Breast epithelium (tissue), 4 donors: ENCODE measurements around the gene AKAP8L. TPM values are rescaled to one million over a fixed set of nuclear protein-coding genes. Genes with fewer than 3 reads are reported as not detected.

Experiments used
- DNase-seq, 2 donors: peaks; one replicate each; pipeline ENCODE4 v3.0.0-alpha.2; 2019; ENCODE audit warnings: low spot score in 2 of 2
- H3K27ac ChIP-seq, 2 donors: fragments of 200-600 bp; sonication (generic) in 1 of 2; one replicate each; pipeline ENCODE4 v1.5.1; 2016 to 2019; ENCODE audit warnings: mild to moderate bottlenecking in 1 of 2
- H3K27me3 ChIP-seq, 2 donors: fragments of 200-600 bp; sonication (generic) in 1 of 2; one replicate each; pipeline versions ENCODE4 v1.5.1 to v1.6.0; 2017 to 2019; ENCODE audit warnings: control low read depth in 1 of 2, mild to moderate bottlenecking in 1 of 2
- H3K36me3 ChIP-seq: fragments of 200-600 bp; one replicate; pipeline ENCODE4 v1.5.1; 2019
- H3K4me1 ChIP-seq, 2 donors: fragments of 200-600 bp; sonication (generic); one replicate each; pipeline ENCODE4 v1.5.1; 2016 to 2019; ENCODE audit warnings: control low read depth in 1 of 2
- H3K4me3 ChIP-seq, 3 donors: fragments of 200-600 bp; sonication (generic); 1 replicate in 2 of 3; 2 replicates in 1 of 3; pipeline ENCODE4 v1.5.1; 2016 to 2019; ENCODE audit warnings: mild to moderate bottlenecking in 3 of 3, moderate library complexity in 2 of 3
- H3K9me3 ChIP-seq, 2 donors: fragments of 200-600 bp; sonication (generic) in 1 of 2; one replicate each; pipeline ENCODE4 v1.5.1; 2016 to 2019; ENCODE audit warnings: control low read depth in 1 of 2
- CTCF ChIP-seq, 3 donors: fragments of 450-650 bp; IDR thresholded peaks; one replicate each; pipeline ENCODE4 v1.5.1; 2016 to 2017; ENCODE audit warnings: antibody characterized with exemption in 3 of 3, mild to moderate bottlenecking in 3 of 3, moderate library complexity in 3 of 3
- POLR2A ChIP-seq: fragments of 450-650 bp; IDR thresholded peaks from one replicate; pipeline ENCODE4 v1.6.1; 2016; ENCODE audit warnings: antibody characterized with exemption, mild to moderate bottlenecking, moderate library complexity
- POLR2AphosphoS5 ChIP-seq, 3 donors: sonication (generic); formaldehyde crosslinking; IDR thresholded peaks; one replicate each; pipeline ENCODE4 v1.6.1; 2017; ENCODE audit warnings: antibody characterized with exemption in 3 of 3
- intact Hi-C: fragments of 100-400 bp; cut with DNase I; formaldehyde crosslinking; loops from one replicate; pipeline ENCODE4 v1.15.1; 2023; ENCODE audit warnings: low total_unique reads
- total RNA-seq, 3 donors: library from RNA; depleted of rRNA; stranded (reverse); fragments of >200 nt; gene quantifications; one replicate each; pipeline ENCODE4 v1.1.0, GENCODE V29; 2016

AKAP8L gene
- total RNA-seq, 3 donors from 2014 or later = 77.6 to 141 (median 122) TPM

- DNase-seq = no peak
- Histone ChIP-seq H3K4me1 (peaks cover 9 to 15% of the 10 kb centered on the region in 2 donors), H3K27me3 (no peaks in the 10 kb centered on the region), H3K4me3 (no peak overlapping the region), H3K27ac (no peak overlapping the region), H3K9me3 (no peaks in the 10 kb centered on the region), H3K36me3 (peaks cover 15% of the 10 kb centered on the region)
- intact Hi-C loops = no loop called here
- TF ChIP-seq CTCF (IDR thresholded peaks at IDR 0.05) (no peak), POLR2A (no peak), POLR2AphosphoS5 (IDR thresholded peaks at IDR 0.05) (no peak)
Measured at GRCh38 chr19:15427350-15427700, 8.5 kb upstream of the AKAP8L start.

- TF ChIP-seq POLR2A = no peak
- TF ChIP-seq POLR2AphosphoS5 (IDR thresholded peaks at IDR 0.05) = no peak
- no peak for TF ChIP-seq CTCF (IDR thresholded peaks at IDR 0.05)
- no peak overlapping the region for H3K4me3 ChIP-seq
- no peak for DNase-seq
- H3K27me3 ChIP-seq = no peaks in the 10 kb centered on the region
- H3K27ac ChIP-seq = no peak overlapping the region
- peaks cover 9 to 15% of the 10 kb centered on the region in 2 donors for H3K4me1 ChIP-seq
- intact Hi-C loops = no loop called here
- H3K36me3 ChIP-seq = peaks cover 15% of the 10 kb centered on the region
- no peaks in the 10 kb centered on the region for H3K9me3 ChIP-seq
Measured at GRCh38 chr19:15426485-15427349, 7.9 kb upstream of the AKAP8L start.

DNA sequence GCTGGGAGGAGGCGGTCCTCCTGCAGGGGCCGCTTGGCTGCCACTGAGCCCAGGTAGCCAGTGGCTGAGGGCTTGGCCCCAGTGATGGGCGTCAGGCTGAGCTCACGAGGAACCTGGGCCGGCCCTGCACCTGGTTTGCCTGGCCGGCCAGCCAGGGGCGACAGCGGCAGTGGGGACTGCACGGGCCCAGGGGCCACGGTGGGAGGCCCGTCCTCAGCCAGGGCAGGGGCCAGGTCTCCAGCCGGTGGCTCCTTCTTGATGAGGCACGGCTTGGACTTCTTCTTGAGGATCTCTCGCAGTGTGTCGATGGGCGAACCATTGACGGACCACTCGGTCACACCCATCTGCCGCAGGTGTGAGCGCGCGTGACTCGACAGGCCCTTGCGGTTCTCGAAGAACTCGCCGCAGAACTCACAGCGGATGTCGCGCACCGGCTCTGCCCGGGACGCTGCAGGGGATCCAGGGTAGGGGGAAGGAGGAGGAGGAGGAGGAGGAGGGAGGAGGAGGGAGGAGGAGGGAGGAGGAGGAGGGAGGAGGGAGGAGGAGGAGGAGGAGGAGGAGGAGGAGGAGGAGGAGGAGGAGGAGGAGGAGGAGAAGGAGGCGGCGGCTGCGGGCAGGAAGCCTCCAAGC is 6.6 kb upstream of the AKAP8L start:
- DNase-seq = no peak
- Histone ChIP-seq H3K4me3 (no peak overlapping the region), H3K9me3 (no peaks in the 10 kb centered on the region), H3K27ac (no peak overlapping the region), H3K27me3 (no peaks in the 10 kb centered on the region), H3K36me3 (peaks cover 15% of the 10 kb centered on the region), H3K4me1 (peaks cover 0 to 2% of the 10 kb centered on the region in 2 donors)
- no peak for TF ChIP-seq POLR2AphosphoS5 (IDR thresholded peaks at IDR 0.05)
- TF ChIP-seq POLR2A = no peak
- no peak for TF ChIP-seq CTCF (IDR thresholded peaks at IDR 0.05)
- intact Hi-C loops = no loop called here

GRCh38 chr19:15424692-15425272 is 6.0 kb upstream of the AKAP8L start:
- H3K27me3 ChIP-seq = no peaks in the 10 kb centered on the region
- H3K9me3 ChIP-seq = no peaks in the 10 kb centered on the region
- H3K4me1 ChIP-seq = no peaks in the 10 kb centered on the region
- TF ChIP-seq POLR2A (no peak), CTCF (IDR thresholded peaks at IDR 0.05) (no peak), POLR2AphosphoS5 (IDR thresholded peaks at IDR 0.05) (no peak)
- H3K4me3 ChIP-seq = no peak overlapping the region
- H3K36me3 ChIP-seq = peaks cover 15% of the 10 kb centered on the region
- intact Hi-C loops = no loop called here
- no peak overlapping the region for H3K27ac ChIP-seq
- no peak for DNase-seq

DNA sequence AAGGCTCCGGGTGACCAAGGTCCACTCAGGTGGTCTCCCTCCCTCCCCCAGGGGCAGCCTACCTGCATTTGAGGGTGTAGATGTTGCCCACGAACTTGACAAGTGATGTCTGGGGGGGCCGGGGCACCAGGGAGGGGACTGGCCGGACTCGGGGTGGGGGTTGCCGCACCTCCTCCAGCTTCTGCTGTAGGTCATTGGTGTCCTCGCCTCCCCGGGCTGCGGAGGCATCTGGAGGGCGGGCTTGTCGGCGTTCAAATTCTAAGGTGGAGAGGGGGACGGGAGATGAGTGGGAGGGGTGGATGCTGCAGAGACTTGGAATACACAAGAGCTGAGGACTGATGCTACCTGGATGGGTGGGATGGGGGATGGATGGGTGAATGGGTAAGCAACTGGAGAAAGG is 5.3 kb upstream of the AKAP8L start:
- DNase-seq = no peak
- TF ChIP-seq CTCF (IDR thresholded peaks at IDR 0.05) (no peak), POLR2A (no peak), POLR2AphosphoS5 (IDR thresholded peaks at IDR 0.05) (no peak)
- H3K4me1 ChIP-seq = no peaks in the 10 kb centered on the region
- H3K27ac ChIP-seq = no peak overlapping the region
- no peaks in the 10 kb centered on the region for H3K27me3 ChIP-seq
- no peaks in the 10 kb centered on the region for H3K9me3 ChIP-seq
- no peak overlapping the region for H3K4me3 ChIP-seq
- intact Hi-C loops = no loop called here
- peaks cover 15% of the 10 kb centered on the region for H3K36me3 ChIP-seq
